Measurements from ENCODE around the gene SLC26A4. TPM values are rescaled to one million over a fixed set of nuclear protein-coding genes. Genes with fewer than 3 reads are reported as not detected.

Gene SLC26A4
- total RNA-seq, 1 experiment from 2014 or later: 0.33 TPM

DNA sequence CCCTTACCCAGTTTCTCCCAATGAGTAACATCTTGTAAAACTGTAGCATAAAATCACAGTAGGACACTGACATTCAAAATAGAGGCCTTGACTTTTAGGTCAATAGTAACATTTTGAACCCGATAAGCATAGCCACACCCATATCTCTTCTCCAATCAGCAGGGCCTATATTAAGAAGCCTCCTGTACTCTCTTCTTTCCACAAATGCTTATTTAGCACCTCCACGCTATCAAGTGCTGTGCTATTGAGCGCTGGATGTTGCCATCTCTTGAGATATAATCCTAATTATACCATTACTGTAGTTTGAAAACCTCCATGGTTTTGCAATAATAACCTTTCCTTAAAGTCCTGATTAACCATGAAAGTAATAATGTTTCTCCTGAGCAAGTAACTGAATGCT, 43.2 kb downstream of the SLC26A4 start:
- Histone ChIP-seq H2BK15ac (ENCODE audit: low read depth, low read length) (no peak overlapping the region), H3K56ac (ENCODE audit: insufficient read length, low read depth, low read length) (no peak overlapping the region), H3K27me3 (ENCODE audit: insufficient read depth, low read length) (no peaks in the 10 kb centered on the region), H3K4me2 (ENCODE audit: insufficient read depth, insufficient read length, low read length) (no peak overlapping the region), H2AFZ (ENCODE audit: low read length) (no peak overlapping the region), H2BK12ac (ENCODE audit: insufficient read length, low read depth, low read length) (no peak overlapping the region), H2BK5ac (ENCODE audit: insufficient read length, low read length) (no peak overlapping the region), H3K79me1 (ENCODE audit: insufficient read depth, low read depth, low read length, poor library complexity, severe bottlenecking) (no peaks in the 10 kb centered on the region), H3K27ac (ENCODE audit: insufficient read length, low read depth, low read length) (no peak overlapping the region), H2BK20ac (ENCODE audit: low read depth, low read length, poor library complexity, severe bottlenecking) (no peak overlapping the region), H4K8ac (replicated peaks; ENCODE audit: insufficient read length, low read depth, low read length) (no peak overlapping the region), H3T11ph (ENCODE audit: low read length) (no peak overlapping the region), H2BK120ac (ENCODE audit: low read depth, low read length, poor library complexity, severe bottlenecking) (no peak overlapping the region), H4K20me1 (ENCODE audit: control insufficient read depth, insufficient read depth, insufficient read length) (no peaks in the 10 kb centered on the region), H2AK5ac (ENCODE audit: insufficient read length, low read length) (no peak overlapping the region), H3K79me2 (ENCODE audit: insufficient read depth, low read length) (no peaks in the 10 kb centered on the region), H3K4ac (ENCODE audit: low read depth, low read length) (no peak overlapping the region), H3K9ac (ENCODE audit: extremely low read depth, insufficient read length, low read length) (no peak overlapping the region), H3K18ac (ENCODE audit: insufficient read length, low read depth, low read length) (no peak overlapping the region), H3K14ac (ENCODE audit: insufficient read depth, low read length) (no peak overlapping the region), H4K5ac (ENCODE audit: insufficient read length, low read depth, low read length) (no peak overlapping the region), H4K91ac (ENCODE audit: insufficient read length, low read depth, low read length) (no peak overlapping the region), H3K4me1 (ENCODE audit: insufficient read depth, low read length) (no peaks in the 10 kb centered on the region; the same call in 1 of the 2 replicates), H3K9me3 (ENCODE audit: control insufficient read depth, low read depth, low read length) (no peaks in the 10 kb centered on the region), H3K23me2 (ENCODE audit: insufficient read length, low read depth, low read length, poor library complexity, severe bottlenecking) (no peaks in the 10 kb centered on the region), H3K23ac (ENCODE audit: insufficient read length, low read depth, low read length) (no peak overlapping the region)
- no peaks in the 10 kb centered on the region for H3K9me3 Mint-ChIP-seq
- H3K27ac Mint-ChIP-seq: no peak overlapping the region
- no CpG with 5 or more reads among the region's 3 CpGs for WGBS (ENCODE audit: extremely low coverage, insufficient read length, low lambda C conversion rate)
- H3K36me3 Mint-ChIP-seq (ENCODE audit: insufficient read depth in 1 of 3, low read depth in 3 of 3): no peaks in the 10 kb centered on the region
- no peaks in the 10 kb centered on the region for H3K27me3 Mint-ChIP-seq (ENCODE audit: low read depth)
- H3K4me3 Mint-ChIP-seq: no peak overlapping the region
- no peak for DNase-seq
- no peaks in the 10 kb centered on the region for H3K4me1 Mint-ChIP-seq
- TF ChIP-seq, protein P1, sequence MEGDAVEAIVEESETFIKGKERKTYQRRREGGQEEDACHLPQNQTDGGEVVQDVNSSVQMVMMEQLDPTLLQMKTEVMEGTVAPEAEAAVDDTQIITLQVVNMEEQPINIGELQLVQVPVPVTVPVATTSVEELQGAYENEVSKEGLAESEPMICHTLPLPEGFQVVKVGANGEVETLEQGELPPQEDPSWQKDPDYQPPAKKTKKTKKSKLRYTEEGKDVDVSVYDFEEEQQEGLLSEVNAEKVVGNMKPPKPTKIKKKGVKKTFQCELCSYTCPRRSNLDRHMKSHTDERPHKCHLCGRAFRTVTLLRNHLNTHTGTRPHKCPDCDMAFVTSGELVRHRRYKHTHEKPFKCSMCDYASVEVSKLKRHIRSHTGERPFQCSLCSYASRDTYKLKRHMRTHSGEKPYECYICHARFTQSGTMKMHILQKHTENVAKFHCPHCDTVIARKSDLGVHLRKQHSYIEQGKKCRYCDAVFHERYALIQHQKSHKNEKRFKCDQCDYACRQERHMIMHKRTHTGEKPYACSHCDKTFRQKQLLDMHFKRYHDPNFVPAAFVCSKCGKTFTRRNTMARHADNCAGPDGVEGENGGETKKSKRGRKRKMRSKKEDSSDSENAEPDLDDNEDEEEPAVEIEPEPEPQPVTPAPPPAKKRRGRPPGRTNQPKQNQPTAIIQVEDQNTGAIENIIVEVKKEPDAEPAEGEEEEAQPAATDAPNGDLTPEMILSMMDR (conservative IDR thresholded peaks at IDR 0.05): no peak

Data from H9 (cell line).